Endothelial cell of umbilical vein (primary cell): ENCODE data around the gene NOD1. TPM values are rescaled to one million over a fixed set of nuclear protein-coding genes. Genes with fewer than 3 reads are reported as not detected.

Experiments
- BruUV-seq: library from RNA; stranded (reverse); fragments of 400-500 nt; replicated peaks from 2 replicates; lab custom pipeline; 2021; lab: Mats Ljungman, UMichigan
- CTCF ChIA-PET: fragments of 300-600, 350-600 bp; sonication (Branson Sonifier 250); formaldehyde crosslinking; loops from one replicate; lab custom pipeline; 2021; ENCODE audit warnings: antibody characterized with exemption, inconsistent platforms; lab: Charles Lee
- POLR2A ChIA-PET: fragments of 300-600, 350-600 bp; sonication (Branson Sonifier 250); formaldehyde crosslinking; loops from one replicate; lab custom pipeline; 2021; ENCODE audit warnings: antibody characterized with exemption, inconsistent platforms; lab: Charles Lee
- DNase-seq: peaks from one replicate; pipeline ENCODE4 v3.0.0-alpha.2; 2011; ENCODE audit warnings: low read depth, low spot score
- FAIRE-seq: peaks from 2 replicates; lab custom pipeline; 2011; peaks lifted over from hg19 to GRCh38; lab: Jason Lieb, UNC
- H2AFZ ChIP-seq: 2 replicates; pipeline ENCODE4 v1.6.0; 2012; ENCODE audit warnings: low read depth, low read length, control low read depth, inconsistent platforms
- H3K27ac ChIP-seq: 2 replicates; pipeline ENCODE4 v1.5.1; 2011; ENCODE audit warnings: low read depth, mild to moderate bottlenecking, control low read depth, low read length, moderate library complexity; ENCODE audit not compliant: insufficient read depth
- H3K27me3 ChIP-seq, 2 experiments: 2 replicates each; pipeline versions ENCODE4 v1.6.0 to v1.6.1; 2011; ENCODE audit warnings: low read length in 2 of 2, mixed read lengths in 1 of 2; ENCODE audit not compliant: control insufficient read depth in 2 of 2, insufficient read depth in 2 of 2
- H3K36me3 ChIP-seq, 2 experiments: 2 replicates in 1 of 2; 3 replicates in 1 of 2; pipeline ENCODE4 v1.5.1; 2011; ENCODE audit warnings: low read length in 2 of 2, mild to moderate bottlenecking in 1 of 2, moderate library complexity in 1 of 2; ENCODE audit not compliant: control insufficient read depth in 2 of 2, insufficient read depth in 2 of 2; ENCODE audit errors: extremely low read depth in 1 of 2
- H3K4me1 ChIP-seq: 3 replicates; pipeline ENCODE4 v1.5.1; 2011; ENCODE audit warnings: mild to moderate bottlenecking, low read length; ENCODE audit not compliant: control insufficient read depth, insufficient read depth; ENCODE audit errors: extremely low read depth
- H3K4me2 ChIP-seq: 2 replicates; pipeline ENCODE4 v1.6.1; 2011; ENCODE audit warnings: low read length, control low read depth, mixed read lengths; ENCODE audit not compliant: insufficient read depth
- H3K4me3 ChIP-seq, 3 experiments: fragments of 200-600 bp in 1 of 3; sonication (generic), shearing (Covaris generic) in 1 of 3; replicated peaks in 1 of 3; 2 replicates each; pipeline ENCODE4 v1.5.1; 2011 to 2016; ENCODE audit warnings: control low read depth in 3 of 3, low read length in 3 of 3, mild to moderate bottlenecking in 2 of 3, inconsistent platforms in 1 of 3, low read depth in 1 of 3, moderate library complexity in 1 of 3; ENCODE audit not compliant: insufficient read depth in 1 of 3
- H3K79me2 ChIP-seq: 2 replicates; pipeline ENCODE4 v1.6.0; 2012; ENCODE audit warnings: low read length, inconsistent platforms; ENCODE audit not compliant: control insufficient read depth, insufficient read depth
- H3K9ac ChIP-seq: replicated peaks from 2 replicates; pipeline ENCODE3; 2011; ENCODE audit warnings: low read length, control low read depth; ENCODE audit not compliant: insufficient read depth; ENCODE audit errors: extremely low read depth
- H3K9me1 ChIP-seq: replicated peaks from 3 replicates; pipeline ENCODE4 v1.6.0; 2011; ENCODE audit warnings: mild to moderate bottlenecking, low read length; ENCODE audit not compliant: control insufficient read depth, insufficient read depth; ENCODE audit errors: extremely low read depth
- H3K9me3 ChIP-seq: replicated peaks from 2 replicates; pipeline ENCODE4 v1.5.1; 2012; ENCODE audit warnings: low read length, inconsistent platforms; ENCODE audit not compliant: control insufficient read depth, insufficient read depth
- H4K20me1 ChIP-seq: replicated peaks from 2 replicates; pipeline ENCODE3; 2011; ENCODE audit warnings: mild to moderate bottlenecking, low read length; ENCODE audit not compliant: control insufficient read depth, insufficient read depth; ENCODE audit errors: extremely low read depth
- dilution Hi-C: fragments of 300-500 bp; cut with MboI; formaldehyde crosslinking; loops from one replicate; pipeline ENCODE4 v1.15.0; 2019; ENCODE audit warnings: low sequenced_read_pairs; ENCODE audit not compliant: extremely low pct_ligation_motif_present
- intact Hi-C: fragments of 100-400 bp; cut with micrococcal nuclease; formaldehyde crosslinking; loops from one replicate; pipeline ENCODE4 v1.10.0; 2022
- polyA plus RNA-seq, 4 experiments: library from polyadenylated mRNA; depleted of rRNA in 3 of 4; stranded (reverse) in 3 of 4; unstranded in 1 of 4; fragments of >200 nt; gene quantifications; 2 replicates each; pipeline versions ENCODE4 v1.2.1 to v1.2.3, GENCODE V29; 2011 to 2012; ENCODE audit warnings: missing spikeins in 1 of 4
- total RNA-seq: library from RNA; stranded (reverse); gene quantifications from 2 replicates; pipeline ENCODE4 v1.2.3, GENCODE V29; 2021
- TF ChIP-seq, protein P1 (sequence below), 2 donors: IDR thresholded peaks; 1 replicate in 1 of 2; 2 replicates in 1 of 2; pipeline ENCODE4 v1.5.1; 2011; ENCODE audit warnings: low read length in 2 of 2, mild to moderate bottlenecking in 2 of 2, moderate library complexity in 2 of 2, control low read depth in 1 of 2, inconsistent platforms in 1 of 2, low read depth in 1 of 2; ENCODE audit not compliant: insufficient read depth in 1 of 2; ENCODE audit errors: extremely low read depth in 1 of 2

NOD1 gene
- total and polyA plus RNA-seq, 2 donors (not counting 3 experiments of a cell fraction or from before 2014, with no cell fraction given) = 22.1 to 39.2 TPM

DNA sequence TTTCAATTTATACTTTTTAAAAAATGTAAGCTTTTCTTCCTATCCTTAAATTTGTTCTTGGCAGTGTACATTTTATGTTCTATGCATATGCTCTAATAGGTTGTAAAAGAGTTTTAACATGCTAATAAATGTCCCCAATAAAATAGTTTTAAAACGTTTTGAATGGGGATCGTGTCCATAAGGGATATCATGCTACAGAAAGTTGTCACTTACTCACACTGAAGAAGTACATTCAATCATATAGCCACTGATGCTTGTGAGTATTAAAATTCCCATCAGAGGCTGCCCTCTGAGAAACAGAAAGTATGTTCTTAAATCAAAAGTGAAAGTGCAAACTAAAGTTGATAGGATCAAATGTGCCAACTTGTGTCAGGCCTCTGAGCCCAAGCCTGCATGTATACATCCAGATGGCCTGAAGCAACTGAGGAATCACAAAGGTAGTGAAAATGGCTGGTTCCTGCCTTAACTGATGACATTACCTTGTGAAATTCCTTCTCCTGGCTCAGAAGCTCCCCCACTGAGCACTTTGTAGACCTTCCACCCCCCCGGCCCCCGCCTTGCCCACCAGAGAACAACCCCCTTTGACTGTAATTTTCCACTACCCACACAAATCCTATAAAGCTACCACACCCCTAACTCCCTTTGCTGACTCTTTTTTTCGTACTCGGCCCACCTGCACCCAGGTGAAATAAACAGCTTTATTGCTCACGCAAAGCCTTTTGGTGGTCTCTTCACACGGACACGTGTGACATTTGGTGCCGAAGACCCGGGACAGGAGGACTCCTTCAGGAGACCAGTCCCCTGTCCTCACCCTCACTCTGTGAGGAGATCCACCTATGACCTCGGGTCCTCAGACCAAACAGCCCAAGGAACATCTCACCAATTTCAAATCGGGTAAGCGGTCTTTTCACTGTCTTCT is 877 bp upstream of the NOD1 start:
- no peak for FAIRE-seq
- Histone ChIP-seq H3K4me3 (peak overlapping the region; percentile 60 to 92 (median 79)), H3K9me1 (no peaks in the 10 kb centered on the region), H2AFZ (peak overlapping the region; percentile 4), H3K36me3 (no peaks in the 10 kb centered on the region), H4K20me1 (no peaks in the 10 kb centered on the region), H3K4me2 (peak overlapping the region; percentile 94), H3K27me3 (no peaks in the 10 kb centered on the region), H3K27ac (peak overlapping the region; percentile 99), H3K4me1 (peaks cover 32% of the 10 kb centered on the region), H3K9ac (peak overlapping the region; percentile 100), H3K79me2 (peaks cover 29% of the 10 kb centered on the region), H3K9me3 (no peaks in the 10 kb centered on the region)
- intact Hi-C loops (loop anchor here (2.0 kb wide), 1 partner anchor 69 kb away; no protein-coding TSS in a partner anchor), dilution Hi-C loops (no loop called here)
- POLR2A ChIA-PET = interaction anchor here (2.6 kb wide), 1 partner anchor 10 kb away, joined by 36 read pairs; no protein-coding TSS in a partner anchor
- peak; percentile 56 for DNase-seq
- CTCF ChIA-PET = interaction anchor here (1.6 to 2.3 kb wide), 2 partner anchors 14 to 19 kb away, joined by 3 to 10 read pairs; no protein-coding TSS in a partner anchor
- BruUV-seq = no TSS peak
- TF ChIP-seq, protein P1, sequence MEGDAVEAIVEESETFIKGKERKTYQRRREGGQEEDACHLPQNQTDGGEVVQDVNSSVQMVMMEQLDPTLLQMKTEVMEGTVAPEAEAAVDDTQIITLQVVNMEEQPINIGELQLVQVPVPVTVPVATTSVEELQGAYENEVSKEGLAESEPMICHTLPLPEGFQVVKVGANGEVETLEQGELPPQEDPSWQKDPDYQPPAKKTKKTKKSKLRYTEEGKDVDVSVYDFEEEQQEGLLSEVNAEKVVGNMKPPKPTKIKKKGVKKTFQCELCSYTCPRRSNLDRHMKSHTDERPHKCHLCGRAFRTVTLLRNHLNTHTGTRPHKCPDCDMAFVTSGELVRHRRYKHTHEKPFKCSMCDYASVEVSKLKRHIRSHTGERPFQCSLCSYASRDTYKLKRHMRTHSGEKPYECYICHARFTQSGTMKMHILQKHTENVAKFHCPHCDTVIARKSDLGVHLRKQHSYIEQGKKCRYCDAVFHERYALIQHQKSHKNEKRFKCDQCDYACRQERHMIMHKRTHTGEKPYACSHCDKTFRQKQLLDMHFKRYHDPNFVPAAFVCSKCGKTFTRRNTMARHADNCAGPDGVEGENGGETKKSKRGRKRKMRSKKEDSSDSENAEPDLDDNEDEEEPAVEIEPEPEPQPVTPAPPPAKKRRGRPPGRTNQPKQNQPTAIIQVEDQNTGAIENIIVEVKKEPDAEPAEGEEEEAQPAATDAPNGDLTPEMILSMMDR (IDR thresholded peaks at IDR 0.05; ENCODE audit: extremely low read depth in 1 of 2, insufficient read depth in 1 of 2, low read depth in 1 of 2, low read length in 2 of 2) = no peak
